ENCODE data around the gene CCHCR1.

CCHCR1 gene

GRCh38 chr6:31143148-31143547, 14.5 kb downstream of the CCHCR1 start:
- Histone ChIP-seq H3K36me3 (ENCODE audit: control insufficient read depth in 1 of 2, insufficient read depth in 2 of 2, low read length in 2 of 2) (peaks cover 17 to 24% of the 10 kb centered on the region in 2 experiments), H3K4me3 (ENCODE audit: low read depth, low read length) (no peak overlapping the region), H3K4ac (ENCODE audit: low read depth, low read length) (no peak overlapping the region), H2AK5ac (ENCODE audit: low read length) (no peak overlapping the region), H3K18ac (ENCODE audit: low read length) (no peak overlapping the region), H4K12ac (ENCODE audit: low read depth, low read length) (no peak overlapping the region), H2BK12ac (ENCODE audit: low read length) (no peak overlapping the region), H2BK5ac (ENCODE audit: low read depth, low read length, poor library complexity) (no peak overlapping the region), H4K8ac (ENCODE audit: low read depth, low read length) (no peak overlapping the region), H2BK120ac (ENCODE audit: insufficient read depth, low read length, poor library complexity) (no peak overlapping the region), H3K79me2 (ENCODE audit: control insufficient read depth, insufficient read depth, low read length, poor library complexity) (no peaks in the 10 kb centered on the region), H3K27me3 (ENCODE audit: insufficient read depth, low read length) (no peaks in the 10 kb centered on the region), H3K23ac (ENCODE audit: low read length) (no peak overlapping the region), H3K9me3 (ENCODE audit: insufficient read depth, low read depth, low read length) (peaks cover 2% of the 10 kb centered on the region), H3K14ac (ENCODE audit: low read length) (no peak overlapping the region), H3K4me1 (ENCODE audit: control insufficient read depth in 1 of 2, insufficient read depth in 2 of 2, low read length in 2 of 2) (peaks cover 4 to 7% of the 10 kb centered on the region in 2 experiments), H4K91ac (ENCODE audit: low read depth, low read length) (no peak overlapping the region), H2AFZ (ENCODE audit: insufficient read depth, low read length, poor library complexity) (no peak overlapping the region), H3K9ac (ENCODE audit: low read length) (no peak overlapping the region), H3K79me1 (ENCODE audit: low read length) (no peaks in the 10 kb centered on the region), H3K4me2 (ENCODE audit: low read length) (no peak overlapping the region), H3K27ac (ENCODE audit: low read depth, low read length) (no peak overlapping the region)
- DNase-seq: peak; percentile 59 to 77
- no CpG with 5 or more reads among the region's 11 CpGs for WGBS (ENCODE audit: extremely low coverage, insufficient coverage, insufficient read length)

GRCh38 chr6:31142361-31142761, 15.2 kb downstream of the CCHCR1 start:
- Histone ChIP-seq H3K79me1 (ENCODE audit: low read length) (no peaks in the 10 kb centered on the region), H2AK5ac (ENCODE audit: low read length) (no peak overlapping the region), H3K4me3 (ENCODE audit: low read depth, low read length) (no peak overlapping the region), H3K9me3 (ENCODE audit: insufficient read depth, low read depth, low read length) (peaks cover 2% of the 10 kb centered on the region), H3K36me3 (ENCODE audit: control insufficient read depth in 1 of 2, insufficient read depth in 2 of 2, low read length in 2 of 2) (peaks cover 17 to 21% of the 10 kb centered on the region in 2 experiments), H2AFZ (ENCODE audit: insufficient read depth, low read length, poor library complexity) (no peak overlapping the region), H3K27me3 (ENCODE audit: insufficient read depth, low read length) (no peaks in the 10 kb centered on the region), H3K9ac (ENCODE audit: low read length) (no peak overlapping the region), H3K14ac (ENCODE audit: low read length) (no peak overlapping the region), H2BK12ac (ENCODE audit: low read length) (no peak overlapping the region), H2BK120ac (ENCODE audit: insufficient read depth, low read length, poor library complexity) (no peak overlapping the region), H4K12ac (ENCODE audit: low read depth, low read length) (no peak overlapping the region), H4K91ac (ENCODE audit: low read depth, low read length) (no peak overlapping the region), H3K4me1 (ENCODE audit: control insufficient read depth in 1 of 2, insufficient read depth in 2 of 2, low read length in 2 of 2) (peaks cover 4 to 7% of the 10 kb centered on the region in 2 experiments), H3K4me2 (ENCODE audit: low read length) (no peak overlapping the region), H2BK5ac (ENCODE audit: low read depth, low read length, poor library complexity) (no peak overlapping the region), H3K18ac (ENCODE audit: low read length) (no peak overlapping the region), H4K8ac (ENCODE audit: low read depth, low read length) (no peak overlapping the region), H3K23ac (ENCODE audit: low read length) (no peak overlapping the region), H3K79me2 (ENCODE audit: control insufficient read depth, insufficient read depth, low read length, poor library complexity) (no peaks in the 10 kb centered on the region), H3K27ac (ENCODE audit: low read depth, low read length) (no peak overlapping the region), H3K4ac (ENCODE audit: low read depth, low read length) (no peak overlapping the region)
- DNase-seq: no peak
- WGBS (ENCODE audit: extremely low coverage, insufficient coverage, insufficient read length): no CpG with 5 or more reads among the region's 2 CpGs

- H4K8ac ChIP-seq (ENCODE audit: low read depth, low read length): no peak overlapping the region
- no peak overlapping the region for H2AK5ac ChIP-seq (ENCODE audit: low read length)
- H2BK120ac ChIP-seq (ENCODE audit: insufficient read depth, low read length, poor library complexity): no peak overlapping the region
- H3K9ac ChIP-seq (ENCODE audit: low read length): no peak overlapping the region
- no peak overlapping the region for H4K91ac ChIP-seq (ENCODE audit: low read depth, low read length)
- H3K4me1 ChIP-seq (ENCODE audit: control insufficient read depth in 1 of 2, insufficient read depth in 2 of 2, low read length in 2 of 2): peaks cover 4 to 7% of the 10 kb centered on the region in 2 experiments
- H3K4me2 ChIP-seq (ENCODE audit: low read length): no peak overlapping the region
- H3K27ac ChIP-seq (ENCODE audit: low read depth, low read length): no peak overlapping the region
- no peak overlapping the region for H2BK12ac ChIP-seq (ENCODE audit: low read length)
- no peak overlapping the region for H3K14ac ChIP-seq (ENCODE audit: low read length)
- WGBS (ENCODE audit: extremely low coverage, insufficient coverage, insufficient read length): no CpG with 5 or more reads among the region's 15 CpGs
- H3K18ac ChIP-seq (ENCODE audit: low read length): no peak overlapping the region
- H3K36me3 ChIP-seq (ENCODE audit: control insufficient read depth in 1 of 2, insufficient read depth in 2 of 2, low read length in 2 of 2): peaks cover 17 to 21% of the 10 kb centered on the region in 2 experiments
- no peak overlapping the region for H4K12ac ChIP-seq (ENCODE audit: low read depth, low read length)
- no peak overlapping the region for H3K4ac ChIP-seq (ENCODE audit: low read depth, low read length)
- H3K9me3 ChIP-seq (ENCODE audit: insufficient read depth, low read depth, low read length): peaks cover 2% of the 10 kb centered on the region
- no peak overlapping the region for H3K23ac ChIP-seq (ENCODE audit: low read length)
- DNase-seq: no peak
- H3K79me2 ChIP-seq (ENCODE audit: control insufficient read depth, insufficient read depth, low read length, poor library complexity): no peaks in the 10 kb centered on the region
- no peaks in the 10 kb centered on the region for H3K79me1 ChIP-seq (ENCODE audit: low read length)
- peak overlapping the region; percentile 36 for H3K4me3 ChIP-seq (ENCODE audit: low read depth, low read length)
- H3K27me3 ChIP-seq (ENCODE audit: insufficient read depth, low read length): no peaks in the 10 kb centered on the region
- no peak overlapping the region for H2BK5ac ChIP-seq (ENCODE audit: low read depth, low read length, poor library complexity)
- no peak overlapping the region for H2AFZ ChIP-seq (ENCODE audit: insufficient read depth, low read length, poor library complexity)
Observed at GRCh38 chr6:31140643-31141042, 17.0 kb downstream of the CCHCR1 start.

- H3K4me1 ChIP-seq (ENCODE audit: control insufficient read depth in 1 of 2, insufficient read depth in 2 of 2, low read length in 2 of 2): peaks cover 4 to 7% of the 10 kb centered on the region in 2 experiments
- no peak overlapping the region for H2AFZ ChIP-seq (ENCODE audit: insufficient read depth, low read length, poor library complexity)
- no peak overlapping the region for H3K14ac ChIP-seq (ENCODE audit: low read length)
- no peak overlapping the region for H3K4ac ChIP-seq (ENCODE audit: low read depth, low read length)
- no peaks in the 10 kb centered on the region for H3K9me3 ChIP-seq (ENCODE audit: insufficient read depth, low read depth, low read length)
- H4K91ac ChIP-seq (ENCODE audit: low read depth, low read length): no peak overlapping the region
- H3K27ac ChIP-seq (ENCODE audit: low read depth, low read length): no peak overlapping the region
- H4K8ac ChIP-seq (ENCODE audit: low read depth, low read length): no peak overlapping the region
- H3K4me2 ChIP-seq (ENCODE audit: low read length): no peak overlapping the region
- H4K12ac ChIP-seq (ENCODE audit: low read depth, low read length): no peak overlapping the region
- DNase-seq: no peak
- no peak overlapping the region for H3K9ac ChIP-seq (ENCODE audit: low read length)
- H3K79me1 ChIP-seq (ENCODE audit: low read length): no peaks in the 10 kb centered on the region
- no CpG with 5 or more reads among the region's 4 CpGs for WGBS (ENCODE audit: extremely low coverage, insufficient coverage, insufficient read length)
- no peaks in the 10 kb centered on the region for H3K79me2 ChIP-seq (ENCODE audit: control insufficient read depth, insufficient read depth, low read length, poor library complexity)
- H3K23ac ChIP-seq (ENCODE audit: low read length): no peak overlapping the region
- H2BK120ac ChIP-seq (ENCODE audit: insufficient read depth, low read length, poor library complexity): no peak overlapping the region
- peaks cover 13% of the 10 kb centered on the region in 2 experiments for H3K36me3 ChIP-seq (ENCODE audit: control insufficient read depth in 1 of 2, insufficient read depth in 2 of 2, low read length in 2 of 2)
- H2AK5ac ChIP-seq (ENCODE audit: low read length): no peak overlapping the region
- no peaks in the 10 kb centered on the region for H3K27me3 ChIP-seq (ENCODE audit: insufficient read depth, low read length)
- no peak overlapping the region for H2BK5ac ChIP-seq (ENCODE audit: low read depth, low read length, poor library complexity)
- no peak overlapping the region for H3K18ac ChIP-seq (ENCODE audit: low read length)
- no peak overlapping the region for H3K4me3 ChIP-seq (ENCODE audit: low read depth, low read length)
- H2BK12ac ChIP-seq (ENCODE audit: low read length): no peak overlapping the region
Observed at GRCh38 chr6:31139599-31139998, 18.0 kb downstream of the CCHCR1 start.
